Fibroblast of peridontal ligament (primary cell): ENCODE data around the gene XXYLT1.

Experiments
- DNase-seq: peaks from one replicate; pipeline ENCODE4 v3.0.0-alpha.2; 2010; ENCODE audit errors: extremely low read depth

Gene XXYLT1

GRCh38 chr3:195184716-195185421, 86.1 kb downstream of the XXYLT1 start:
- peak; percentile 46 for DNase-seq

DNA sequence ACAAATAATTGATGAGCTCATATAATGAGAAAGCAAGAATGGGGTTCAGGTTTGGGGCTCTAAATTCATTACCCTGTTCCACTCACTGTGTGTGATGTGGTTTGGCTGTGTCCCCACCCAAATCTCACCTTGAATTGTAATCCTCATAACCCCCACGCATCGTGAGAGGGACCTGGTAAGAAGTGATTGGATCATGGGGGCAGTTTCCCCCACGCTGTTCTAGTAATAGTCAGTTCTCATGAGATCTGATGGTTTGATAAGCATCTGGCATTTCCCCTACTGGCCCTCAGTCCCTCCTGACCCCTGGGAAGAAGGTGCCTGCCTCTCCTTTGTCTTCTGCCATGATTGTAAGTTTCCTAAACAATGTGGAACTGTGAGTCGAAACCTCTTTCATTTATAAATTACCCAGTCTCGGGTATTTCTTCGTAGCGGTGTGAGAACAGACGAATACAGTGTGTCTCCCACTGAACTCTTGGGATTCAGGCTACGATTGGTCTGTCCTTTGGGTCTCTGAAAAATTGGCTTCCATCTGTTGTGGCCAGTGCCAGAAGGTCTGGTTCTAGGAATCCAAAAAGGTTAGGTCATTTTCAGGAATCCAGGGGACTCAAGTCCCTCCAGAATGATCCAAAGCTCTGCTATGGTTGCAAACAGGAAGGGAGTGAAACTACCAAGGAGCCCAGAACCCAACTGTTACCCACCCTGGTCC, 87.7 kb downstream of the XXYLT1 start:
- DNase-seq = no peak

GRCh38 chr3:195182470-195182795, 88.5 kb downstream of the XXYLT1 start:
- peak; percentile 60 for DNase-seq

DNA sequence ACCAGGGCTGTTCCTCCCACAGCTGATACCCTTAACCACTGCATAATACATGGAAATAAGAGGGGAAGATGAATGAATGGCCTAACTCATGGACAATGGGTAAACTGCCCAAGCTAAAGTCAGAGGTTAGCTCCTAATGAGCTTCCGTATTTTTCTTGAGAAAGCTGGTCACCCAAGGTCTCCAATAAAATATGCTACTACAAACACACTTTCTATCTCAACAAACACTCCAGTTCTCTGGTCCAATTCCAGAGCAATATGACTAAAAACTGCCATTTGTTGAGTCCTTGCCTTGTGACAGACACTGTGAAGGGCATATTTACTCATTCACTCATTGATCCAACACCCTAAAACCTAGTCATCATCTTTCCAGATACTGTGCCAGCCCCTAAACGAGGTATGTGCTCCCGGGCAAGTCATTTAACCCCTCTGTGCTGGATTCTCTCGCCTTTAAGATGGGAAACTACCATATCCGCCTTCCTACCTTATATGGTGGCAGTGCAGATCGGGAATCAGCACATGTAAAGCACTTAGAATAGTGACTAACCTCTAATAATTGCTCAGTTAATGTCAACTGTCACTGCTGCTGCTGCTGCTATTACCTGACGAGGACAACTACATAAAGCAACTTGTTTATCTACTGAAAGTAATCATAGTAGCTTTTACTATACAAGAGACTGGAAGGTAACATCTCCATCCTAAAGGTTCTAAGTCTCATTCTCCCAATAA, 89.1 kb downstream of the XXYLT1 start:
- DNase-seq = no peak

DNA sequence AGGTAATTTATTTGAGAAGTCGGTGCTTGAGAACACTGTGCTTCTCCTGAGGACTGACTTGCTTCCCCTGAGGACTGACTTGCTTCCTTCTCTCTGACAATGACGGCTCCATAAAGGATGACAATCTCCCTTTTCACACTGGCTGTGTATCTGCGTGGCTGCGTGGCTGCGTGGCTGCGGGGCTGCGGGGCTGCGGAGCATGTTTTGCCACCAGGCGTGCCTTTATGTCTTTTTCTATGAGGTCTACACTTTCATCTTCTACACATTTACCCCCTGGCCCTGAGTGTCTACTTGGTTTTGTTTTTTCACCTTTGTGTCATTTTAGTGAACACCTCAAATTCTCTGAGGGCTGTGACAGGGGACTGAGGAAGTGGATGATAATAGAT, 89.9 kb downstream of the XXYLT1 start:
- DNase-seq = no peak

DNA sequence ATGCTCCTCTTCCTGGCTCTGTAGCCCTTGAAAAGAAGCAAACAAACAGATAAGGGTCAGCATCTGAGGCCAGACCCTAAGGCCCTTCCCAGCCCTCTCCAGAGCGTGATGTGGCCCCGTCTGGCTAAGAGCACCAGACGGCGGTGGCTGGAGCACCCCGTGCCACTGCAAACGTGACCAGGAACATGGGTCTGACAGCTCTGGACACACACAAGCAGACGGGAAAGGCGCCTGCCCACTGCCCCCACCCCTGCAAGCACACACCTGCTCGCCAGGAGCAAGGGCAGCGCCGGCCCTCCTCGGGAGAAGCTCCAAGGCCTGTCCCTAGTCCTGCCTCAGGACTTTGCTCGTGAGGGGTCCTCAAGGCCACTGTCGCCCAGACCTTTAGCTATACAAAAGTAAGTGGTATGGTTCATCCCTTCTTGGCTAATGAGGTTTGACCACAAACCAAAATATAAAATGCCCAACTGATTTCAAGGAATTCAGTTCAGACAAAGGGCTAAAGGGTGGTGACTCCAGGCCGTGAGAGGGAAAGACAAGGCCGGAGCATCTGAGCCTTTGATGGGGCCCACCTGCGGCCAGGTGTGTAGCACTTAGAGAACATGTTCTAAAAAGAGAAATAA, 90.4 kb downstream of the XXYLT1 start:
- DNase-seq = no peak

DNA sequence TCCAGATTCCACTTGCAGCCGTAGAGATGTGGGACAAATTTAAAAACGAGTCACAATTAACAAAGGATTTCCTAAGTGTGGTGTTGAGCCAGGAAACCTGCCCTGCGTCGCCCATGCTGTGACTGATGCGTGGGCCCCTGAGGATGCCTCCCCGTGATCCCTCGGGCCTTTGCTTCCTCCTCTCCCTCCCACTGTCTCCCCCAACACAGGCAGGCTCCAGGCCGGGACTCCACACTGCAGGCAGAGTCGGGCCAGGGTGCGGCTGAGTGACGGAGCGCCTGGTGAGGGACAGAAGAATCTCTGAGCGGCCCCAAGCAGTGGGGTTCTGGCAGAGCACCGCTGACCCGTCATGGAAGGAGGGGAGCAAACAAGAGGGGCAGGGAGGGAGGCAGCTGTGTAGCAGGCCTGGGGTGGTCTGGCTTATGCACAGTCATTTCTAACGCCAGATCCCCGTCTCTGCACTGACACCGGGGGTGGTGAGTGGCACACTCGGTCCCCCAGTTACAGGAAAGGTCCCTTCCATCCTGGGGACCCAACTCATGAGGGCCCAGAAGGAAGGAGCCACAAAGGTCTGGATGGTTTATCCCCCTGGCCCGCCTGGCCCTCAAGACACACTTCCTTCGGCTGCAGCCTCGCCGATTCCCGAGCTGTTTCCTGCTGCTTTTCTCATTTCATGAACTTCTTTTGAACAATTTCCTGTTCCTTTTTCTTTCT, 91.0 kb downstream of the XXYLT1 start:
- DNase-seq = no peak

DNA sequence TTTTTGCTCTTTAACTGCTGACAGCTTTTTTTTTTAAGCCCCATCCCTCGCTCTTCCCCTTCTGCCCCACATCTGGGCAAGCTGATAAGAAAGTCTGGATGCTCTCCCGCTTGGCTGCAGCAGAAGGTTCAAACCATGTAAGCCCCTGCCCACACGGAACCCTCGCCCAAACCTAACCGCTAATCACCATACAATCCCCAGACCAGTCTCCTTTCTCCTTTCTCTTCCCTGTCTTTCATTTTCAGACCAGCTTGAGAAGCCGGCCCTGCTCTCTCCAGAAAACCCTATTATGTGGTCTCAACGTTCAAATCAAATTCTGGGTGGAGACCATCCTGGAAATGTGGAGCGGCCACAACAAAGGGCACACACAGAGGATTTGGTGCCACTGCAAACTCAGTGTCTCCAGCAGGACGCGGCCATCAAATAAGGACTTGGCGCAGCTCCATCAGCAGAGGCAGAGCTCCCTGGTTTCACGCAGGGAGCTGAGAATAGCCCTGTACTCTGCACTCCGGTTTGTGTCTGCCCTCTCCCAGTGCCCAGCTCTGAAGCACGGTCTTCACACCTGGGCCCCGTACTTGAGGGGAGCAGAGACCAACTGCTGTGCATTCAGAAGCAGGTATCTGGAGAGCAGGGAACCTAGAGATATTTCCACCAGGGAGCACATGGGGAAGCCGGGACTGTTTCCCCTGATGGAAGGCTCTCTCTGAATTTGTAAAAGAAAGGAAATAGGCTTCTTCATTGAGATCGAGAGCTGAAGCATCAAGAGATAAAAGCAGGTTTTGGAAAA, 92.6 kb downstream of the XXYLT1 start:
- DNase-seq = no peak

DNA sequence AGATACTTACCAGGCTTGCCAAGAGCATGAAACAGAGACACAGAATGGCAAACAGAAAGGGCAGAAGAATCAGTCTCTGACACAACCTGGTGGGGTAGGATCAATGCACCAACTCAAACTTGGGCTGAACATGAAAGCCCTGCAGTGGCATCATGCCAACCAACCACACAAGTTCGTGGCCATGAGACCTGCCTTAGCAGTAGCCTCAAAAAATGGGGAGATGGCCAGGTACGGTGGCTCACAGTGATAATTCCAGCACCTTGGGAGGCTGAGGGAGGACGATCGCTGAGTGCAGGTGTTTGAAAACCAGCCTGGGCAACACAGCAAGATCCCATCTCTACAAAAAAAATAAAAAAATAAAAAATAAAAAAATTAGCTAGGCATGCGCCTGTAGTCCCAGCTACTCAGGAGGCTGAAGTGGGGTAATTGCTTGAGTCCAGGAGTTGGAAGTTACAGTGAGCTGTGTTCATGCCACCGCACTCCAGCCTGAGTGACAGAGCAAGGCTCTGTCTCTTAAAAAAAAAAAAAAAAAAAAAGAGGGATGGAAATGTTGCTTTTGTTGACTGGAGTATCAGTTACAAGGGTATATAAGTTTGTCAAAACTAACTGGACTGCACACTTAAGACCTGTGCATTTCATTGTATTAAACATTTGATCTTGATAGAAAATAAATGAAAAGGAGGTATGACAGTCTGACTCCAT, 93.4 kb downstream of the XXYLT1 start:
- DNase-seq = no peak

- DNase-seq = no peak
These were observed 94.2 kb downstream of the XXYLT1 start for GRCh38 chr3:195176776-195177175.

- DNase-seq = no peak
These were observed 95.3 kb downstream of the XXYLT1 start for GRCh38 chr3:195175476-195176337.

- DNase-seq = no peak
These were observed 95.9 kb downstream of the XXYLT1 start for GRCh38 chr3:195175076-195175475.

DNA sequence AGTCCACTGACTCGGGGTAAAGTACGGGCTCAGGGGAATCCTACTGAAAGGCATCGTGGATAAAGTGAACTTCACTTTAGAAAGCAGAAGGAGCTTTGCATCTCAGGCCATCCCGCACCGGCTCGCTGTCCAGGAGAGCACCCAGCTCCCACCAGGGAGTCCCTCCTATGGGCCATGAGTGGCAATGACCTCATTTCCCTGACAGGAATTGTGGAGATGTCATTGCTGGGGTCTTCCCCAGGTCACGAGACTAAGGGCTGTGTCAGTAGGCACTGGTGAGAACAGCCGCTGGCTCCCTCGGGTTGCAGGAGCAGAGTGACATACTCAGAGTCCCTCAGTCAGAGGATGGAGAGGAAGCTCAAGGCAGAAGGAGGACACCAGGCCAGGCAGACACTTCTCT, 97.3 kb downstream of the XXYLT1 start:
- DNase-seq = no peak

DNA sequence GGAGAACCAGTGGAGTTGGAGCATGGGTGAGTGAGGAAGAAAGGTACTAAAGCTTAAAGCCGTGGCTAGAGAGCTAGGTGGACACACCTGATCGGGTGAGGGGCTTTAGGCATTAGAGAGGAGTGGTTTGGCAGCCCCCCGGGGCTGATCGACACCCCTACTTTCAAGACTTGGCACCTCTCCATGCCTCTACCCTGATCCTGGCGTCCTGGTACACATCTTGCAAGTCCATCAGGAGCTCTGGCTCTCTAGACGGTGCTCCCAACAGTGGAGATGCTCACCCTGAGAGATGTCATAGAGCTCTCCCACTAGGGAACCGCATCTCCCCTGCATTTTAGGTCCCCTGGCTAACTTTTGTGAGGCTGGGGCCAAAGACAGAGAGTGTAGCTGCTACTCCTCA, 98.1 kb downstream of the XXYLT1 start:
- no peak for DNase-seq

DNA sequence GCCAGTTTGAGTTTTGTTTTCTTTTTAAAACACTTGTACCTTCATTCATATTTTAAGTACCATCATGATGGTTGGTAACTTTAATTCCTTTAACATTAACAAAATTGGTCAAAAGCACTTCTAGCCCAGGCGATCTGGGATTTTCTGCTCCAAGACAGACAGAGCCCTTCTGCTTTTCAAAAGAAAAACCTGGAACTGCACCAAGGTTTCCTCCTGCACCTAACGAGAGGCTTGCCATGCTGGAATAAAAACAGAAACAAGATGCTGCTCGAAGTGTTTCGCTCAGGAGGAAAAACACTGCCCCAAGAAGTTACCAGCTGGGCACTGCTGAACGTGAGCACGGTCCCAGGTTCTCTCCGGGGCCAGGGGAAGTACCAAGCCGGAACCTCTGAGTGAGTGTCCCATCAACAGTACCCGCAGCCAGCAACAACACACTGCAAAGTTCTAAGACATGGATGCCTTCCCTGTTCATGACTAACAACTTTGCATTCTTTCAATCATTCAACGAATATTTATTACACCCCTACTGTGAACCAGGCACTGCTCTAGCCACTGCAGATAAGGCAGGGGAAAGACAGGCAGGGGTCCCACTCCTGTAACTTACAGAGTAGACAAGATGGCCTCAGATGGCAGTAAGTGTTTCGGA, 98.8 kb downstream of the XXYLT1 start:
- DNase-seq = no peak

- DNase-seq = no peak
These were observed 99.7 kb downstream of the XXYLT1 start for GRCh38 chr3:195171093-195171873.

DNA sequence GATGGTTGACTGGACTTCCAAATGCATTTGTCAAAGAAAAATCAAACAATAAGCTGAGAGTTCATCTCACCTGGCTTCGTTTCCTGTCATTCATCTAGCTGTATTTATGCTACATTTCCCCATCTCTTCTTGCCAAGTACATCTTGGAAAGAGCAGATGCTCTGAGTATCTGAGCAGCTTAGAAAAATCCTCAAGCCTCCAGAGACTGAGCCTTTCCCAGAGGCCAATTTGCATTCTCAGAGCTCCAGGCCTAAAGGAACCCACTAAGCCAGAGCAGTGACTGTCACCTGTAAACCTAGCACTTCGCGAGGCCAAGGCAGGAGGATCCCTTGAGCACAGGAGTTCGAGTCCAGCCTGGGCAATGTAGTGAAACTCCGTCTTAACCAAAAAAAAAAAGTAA, 100.5 kb downstream of the XXYLT1 start:
- DNase-seq = no peak

DNA sequence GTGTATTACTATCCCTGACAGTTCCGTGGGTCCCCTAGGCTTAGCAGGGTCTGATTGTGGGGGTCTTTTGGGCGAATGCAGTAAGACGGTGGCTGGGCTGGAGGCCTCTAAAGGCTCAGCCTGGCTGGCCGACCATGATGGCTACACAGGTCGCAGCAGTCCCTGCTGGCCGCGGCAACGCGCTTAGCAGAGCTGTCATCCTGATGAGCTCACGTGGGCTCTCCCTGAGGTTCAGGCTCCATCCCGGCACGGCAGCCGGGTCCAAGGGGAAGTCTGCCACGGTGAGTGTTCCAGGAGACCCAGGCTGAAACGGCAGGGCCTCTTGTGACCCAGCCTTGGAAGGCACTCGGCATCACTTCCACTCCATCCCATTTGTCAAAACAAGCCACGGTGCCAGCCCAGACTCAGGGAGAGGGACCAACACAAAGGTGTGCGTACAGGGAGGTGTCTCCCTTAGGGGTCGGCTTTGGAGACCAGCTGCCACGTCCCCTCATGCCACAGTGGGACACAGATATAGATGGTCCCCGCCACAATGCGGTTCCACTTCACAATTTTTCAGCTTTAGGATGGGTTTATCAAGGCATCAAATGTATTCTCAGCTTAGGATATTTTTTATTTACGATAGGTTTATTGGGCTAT, 101.8 kb downstream of the XXYLT1 start:
- DNase-seq = no peak
